Colonic mucosa (tissue), 4 donors: ENCODE data around the gene NHP2. TPM values are rescaled to one million over a fixed set of nuclear protein-coding genes. Genes with fewer than 3 reads are reported as not detected.

ENCODE experiments used
- DNase-seq: peaks from one replicate; pipeline ENCODE4 v3.0.0-alpha.2; 2020
- H3K27ac ChIP-seq: fragments of 200-600 bp; one replicate; pipeline ENCODE4 v1.8.0; 2021
- H3K27me3 ChIP-seq: fragments of 200-600 bp; one replicate; pipeline ENCODE4 v1.8.0; 2021
- H3K36me3 ChIP-seq: fragments of 200-600 bp; one replicate; pipeline ENCODE4 v1.8.0; 2021
- H3K4me1 ChIP-seq: fragments of 200-600 bp; one replicate; pipeline ENCODE4 v1.8.0; 2021; ENCODE audit warnings: mild to moderate bottlenecking
- H3K4me3 ChIP-seq: fragments of 200-600 bp; one replicate; pipeline ENCODE4 v1.8.0; 2021
- H3K9ac ChIP-seq, 2 donors: one replicate each; pipeline ENCODE4 v1.7.0; 2013; ENCODE audit warnings: control low read depth in 2 of 2, low read depth in 2 of 2, low read length in 2 of 2
- H3K9me3 ChIP-seq: fragments of 200-600 bp; one replicate; pipeline ENCODE4 v1.8.0; 2021
- intact Hi-C: fragments of 100-400 bp; cut with DNase I; formaldehyde crosslinking; loops from one replicate; pipeline ENCODE4 v1.14.1; 2022
- total RNA-seq, 2 donors: library from RNA; stranded (reverse); fragmentation: NEBNext Ultra II Directional in 1 of 2; extraction: Animal tissue kit (Norgen Biotek cat#: 25700) in 1 of 2; gene quantifications; one replicate each; pipeline ENCODE4 v1.2.1, GENCODE V29; 2021
- TF ChIP-seq, protein P1 (sequence below): fragments of 200-600 bp; IDR thresholded peaks from one replicate; pipeline ENCODE4 v1.8.0; 2022; ENCODE audit warnings: antibody characterized with exemption, mild to moderate bottlenecking
- donor health status: healthy.
- donor health status: DM: no; HTN: no; CAD: no.
- donor health status: DM: no; HTN: no; CAD: no.

The NHP2 gene
- total RNA-seq, 2 donors from 2014 or later, result 64.8 to 182 TPM

GRCh38 chr5:178106086-178106485 lies 47.6 kb downstream of the NHP2 start:
- Histone ChIP-seq H3K4me3 (no peak overlapping the region), H3K27me3 (no peaks in the 10 kb centered on the region), H3K4me1 (peaks cover 5% of the 10 kb centered on the region), H3K9ac (no peak overlapping the region), H3K27ac (no peak overlapping the region), H3K36me3 (no peaks in the 10 kb centered on the region), H3K9me3 (no peaks in the 10 kb centered on the region)
- intact Hi-C loops, result no loop called here
- TF ChIP-seq, protein P1, sequence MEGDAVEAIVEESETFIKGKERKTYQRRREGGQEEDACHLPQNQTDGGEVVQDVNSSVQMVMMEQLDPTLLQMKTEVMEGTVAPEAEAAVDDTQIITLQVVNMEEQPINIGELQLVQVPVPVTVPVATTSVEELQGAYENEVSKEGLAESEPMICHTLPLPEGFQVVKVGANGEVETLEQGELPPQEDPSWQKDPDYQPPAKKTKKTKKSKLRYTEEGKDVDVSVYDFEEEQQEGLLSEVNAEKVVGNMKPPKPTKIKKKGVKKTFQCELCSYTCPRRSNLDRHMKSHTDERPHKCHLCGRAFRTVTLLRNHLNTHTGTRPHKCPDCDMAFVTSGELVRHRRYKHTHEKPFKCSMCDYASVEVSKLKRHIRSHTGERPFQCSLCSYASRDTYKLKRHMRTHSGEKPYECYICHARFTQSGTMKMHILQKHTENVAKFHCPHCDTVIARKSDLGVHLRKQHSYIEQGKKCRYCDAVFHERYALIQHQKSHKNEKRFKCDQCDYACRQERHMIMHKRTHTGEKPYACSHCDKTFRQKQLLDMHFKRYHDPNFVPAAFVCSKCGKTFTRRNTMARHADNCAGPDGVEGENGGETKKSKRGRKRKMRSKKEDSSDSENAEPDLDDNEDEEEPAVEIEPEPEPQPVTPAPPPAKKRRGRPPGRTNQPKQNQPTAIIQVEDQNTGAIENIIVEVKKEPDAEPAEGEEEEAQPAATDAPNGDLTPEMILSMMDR, result no peak
- DNase-seq, result no peak

DNA sequence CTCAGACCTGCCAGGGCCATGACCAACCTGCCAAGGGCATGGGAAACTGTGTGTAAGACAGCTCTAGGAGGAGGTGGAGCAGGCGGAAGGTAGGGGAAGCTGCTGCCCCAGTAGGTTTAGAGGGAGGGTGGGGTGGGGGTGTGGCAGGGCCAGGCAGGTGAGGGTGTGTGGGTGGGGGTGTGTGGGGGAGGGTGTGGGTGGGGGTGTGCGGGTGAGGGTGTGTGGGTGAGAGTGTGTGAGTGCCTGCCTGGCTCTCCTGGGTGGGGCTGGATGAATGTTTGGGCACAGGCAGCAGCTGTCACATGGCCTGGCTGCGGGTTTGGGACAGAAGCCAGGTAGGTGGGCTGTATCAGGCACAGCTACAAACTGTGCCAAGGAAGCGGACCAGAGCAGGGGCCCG lies 49.2 kb downstream of the NHP2 start:
- Histone ChIP-seq H3K27ac (no peak overlapping the region), H3K36me3 (no peaks in the 10 kb centered on the region), H3K9me3 (no peaks in the 10 kb centered on the region), H3K4me3 (no peak overlapping the region), H3K27me3 (no peaks in the 10 kb centered on the region), H3K9ac (peak overlapping the region in 1 of 2 donors; percentile 34), H3K4me1 (peaks cover 5% of the 10 kb centered on the region)
- TF ChIP-seq, protein P1, result no peak
- DNase-seq, result peak; percentile 83
- intact Hi-C loops, result no loop called here

GRCh38 chr5:178103612-178104011 lies 50.1 kb downstream of the NHP2 start:
- H3K9me3 ChIP-seq, result no peaks in the 10 kb centered on the region
- intact Hi-C loops, result no loop called here
- DNase-seq, result no peak

More at GRCh38 chr5:178103612-178104011, 50.1 kb downstream of the NHP2 start:
- no peak overlapping the region for H3K4me3 ChIP-seq
- no peak overlapping the region for H3K9ac ChIP-seq
- TF ChIP-seq, protein P1, result no peak
- H3K36me3 ChIP-seq, result no peaks in the 10 kb centered on the region
- H3K4me1 ChIP-seq, result no peaks in the 10 kb centered on the region
- H3K27me3 ChIP-seq, result no peaks in the 10 kb centered on the region
- H3K27ac ChIP-seq, result no peak overlapping the region

Other genes starting within 250 kb of the NHP2 start
- gene PROP1, start 157.6 kb downstream of the NHP2 start, total RNA-seq, result not detected
- 1 to 10 TPM; 2.2 to 3.3 TPM for gene N4BP3, start 40.4 kb downstream of the NHP2 start, total RNA-seq
- gene RMND5B, start 22.9 kb downstream of the NHP2 start, total RNA-seq, result 10 to 100 TPM; 31.9 to 50.1 TPM
- gene GMCL2, start 33.5 kb upstream of the NHP2 start, total RNA-seq, result not detected
- gene HNRNPAB, start 50.6 kb upstream of the NHP2 start, total RNA-seq, result 100 to 1,000 TPM; 286 to 385 TPM
- 100 to 1,000 TPM; 101 to 159 TPM for gene PHYKPL, start 78.9 kb upstream of the NHP2 start, total RNA-seq